ENCODE data around the gene TLN1.

The TLN1 gene

GRCh38 chr9:35757226-35757891, 25.4 kb upstream of the TLN1 start:
- peak in 34 of 42 donors; percentile 16 to 68 (median 40) for DNase-seq
- intact Hi-C loops (cut with DNase I), result no loop called here

DNA sequence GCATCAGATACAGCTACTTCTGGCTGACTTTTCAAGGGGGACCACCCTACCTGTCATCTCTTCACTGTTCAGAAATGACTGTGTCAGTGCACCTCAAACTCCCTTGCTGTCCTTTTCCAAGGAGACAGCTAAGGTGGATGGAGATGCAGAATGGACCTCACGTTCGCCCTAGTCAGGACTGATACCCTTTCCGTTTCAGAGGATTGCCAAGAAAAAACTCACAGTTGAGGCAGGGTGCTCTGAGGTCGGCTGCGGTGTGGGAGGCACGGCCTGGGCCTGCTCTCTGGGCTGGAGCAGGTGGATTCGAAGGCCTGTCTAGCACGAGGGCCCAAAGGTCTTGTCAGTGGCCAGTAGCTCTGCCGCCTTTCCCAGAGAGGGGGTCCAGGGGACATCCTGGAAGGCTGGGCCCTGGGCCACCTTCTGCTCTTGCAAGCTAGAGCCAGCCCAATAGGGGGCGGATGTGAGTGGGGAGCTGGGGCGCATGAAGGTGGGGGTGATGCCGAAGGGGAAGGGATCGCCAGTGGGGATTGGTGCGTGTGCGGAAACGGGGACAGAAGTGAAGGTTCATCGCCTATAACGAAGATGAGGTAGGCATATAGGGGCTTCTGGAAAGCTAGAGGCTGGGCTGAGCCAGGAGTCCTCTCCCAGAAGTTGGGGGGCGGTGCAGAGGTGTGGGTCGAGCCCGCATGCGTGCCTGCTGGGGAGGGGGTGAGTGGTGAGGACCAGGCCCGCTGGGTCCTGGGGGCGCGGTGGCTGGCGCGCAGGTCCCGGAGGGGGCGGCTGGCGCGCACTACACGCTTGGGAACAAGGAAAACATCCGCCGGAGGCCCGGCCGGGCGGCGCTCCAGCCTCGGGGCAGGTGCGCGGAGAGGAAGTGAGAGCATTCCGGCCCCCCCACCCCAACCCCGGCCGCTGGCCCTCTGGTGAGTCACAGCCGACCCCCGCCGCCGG, 24.6 kb upstream of the TLN1 start:
- DNase-seq, result peak; percentile 19 to 85 (median 70)
- intact Hi-C loops (cut with DNase I), result no loop called here

- intact Hi-C loops (cut with DNase I), result no loop called here
- DNase-seq, result no peak
Measured at GRCh38 chr9:35755071-35755470, 23.1 kb upstream of the TLN1 start.

- intact Hi-C loops (cut with DNase I), result no loop called here
Measured at GRCh38 chr9:35754264-35754663, 22.3 kb upstream of the TLN1 start, which contains the start of gene MSMP. MSMP (minus strand) TSS chr9:35754276; CDS start chr9:35754129, 147 bp downstream.

DNA sequence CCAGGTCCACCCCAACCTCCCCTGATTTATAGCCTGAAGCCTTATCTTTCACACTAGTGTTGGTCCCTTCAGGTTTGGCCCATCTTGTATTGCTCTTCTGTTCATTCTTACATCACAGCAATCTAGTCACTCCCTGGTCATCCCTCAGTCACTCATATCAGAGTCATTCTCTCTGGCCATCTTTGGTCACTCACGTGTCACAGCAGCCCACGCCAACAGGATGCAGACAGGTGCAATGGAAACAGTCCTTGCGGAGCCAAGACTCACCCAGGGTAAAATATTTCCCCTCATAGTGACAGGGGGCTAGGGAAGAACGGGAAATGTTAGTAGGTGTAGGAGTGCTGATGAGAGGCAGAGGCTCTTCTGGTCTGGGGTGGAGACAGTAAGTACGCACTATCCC, 21.5 kb upstream of the TLN1 start:
- no peak for DNase-seq
- intact Hi-C loops (cut with DNase I), result no loop called here

More at GRCh38 chr9:35754264-35754663, 22.3 kb upstream of the TLN1 start, which contains the start of gene MSMP:
- DNase-seq, result no peak

DNA sequence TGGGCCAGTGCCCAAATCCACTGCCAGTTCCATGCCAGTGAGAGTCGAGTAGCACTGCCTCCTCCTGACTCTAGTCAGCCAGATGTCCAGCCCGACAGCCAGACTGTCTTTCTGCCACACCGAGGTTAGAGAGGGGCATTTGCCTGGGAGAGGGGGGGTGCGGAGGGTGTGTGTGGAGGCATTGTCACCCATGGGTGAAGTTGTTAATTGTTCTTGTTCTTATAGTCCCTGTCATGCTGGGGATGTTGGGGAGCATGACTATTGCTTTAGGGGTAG, 18.2 kb upstream of the TLN1 start:
- peak in 1 of 42 donors; percentile 26 for DNase-seq
- intact Hi-C loops (cut with DNase I), result no loop called here

- intact Hi-C loops (cut with DNase I), result no loop called here
- DNase-seq, result peak in 36 of 42 donors; percentile 8 to 78 (median 50)
Measured at GRCh38 chr9:35749515-35750255, 17.7 kb upstream of the TLN1 start.

GRCh38 chr9:35748858-35749514, 17.0 kb upstream of the TLN1 start, which contains the start of the genes GBA2 and RGP1:
GBA2 (minus strand) TSS chr9:35749228; CDS start chr9:35748704, 524 bp downstream.
RGP1 (plus strand) TSS chr9:35749287; CDS start chr9:35749756, 469 bp downstream.
- intact Hi-C loops (cut with DNase I), result no loop called here
- peak; percentile 40 to 90 (median 82) for DNase-seq

GRCh38 chr9:35748242-35748857, 16.4 kb upstream of the TLN1 start:
- intact Hi-C loops (cut with DNase I), result no loop called here
- peak in 4 of 42 donors; percentile 26 to 49 (median 44) for DNase-seq

- intact Hi-C loops (cut with DNase I), result no loop called here
Measured at GRCh38 chr9:35746583-35746982, 14.6 kb upstream of the TLN1 start.

GRCh38 chr9:35745569-35745968, 13.6 kb upstream of the TLN1 start:
- intact Hi-C loops (cut with DNase I), result no loop called here
- DNase-seq, result no peak

More at GRCh38 chr9:35746583-35746982, 14.6 kb upstream of the TLN1 start:
- no peak for DNase-seq

- intact Hi-C loops (cut with DNase I), result no loop called here
- no peak for DNase-seq
Measured at GRCh38 chr9:35743880-35744518, 12.0 kb upstream of the TLN1 start.

DNA sequence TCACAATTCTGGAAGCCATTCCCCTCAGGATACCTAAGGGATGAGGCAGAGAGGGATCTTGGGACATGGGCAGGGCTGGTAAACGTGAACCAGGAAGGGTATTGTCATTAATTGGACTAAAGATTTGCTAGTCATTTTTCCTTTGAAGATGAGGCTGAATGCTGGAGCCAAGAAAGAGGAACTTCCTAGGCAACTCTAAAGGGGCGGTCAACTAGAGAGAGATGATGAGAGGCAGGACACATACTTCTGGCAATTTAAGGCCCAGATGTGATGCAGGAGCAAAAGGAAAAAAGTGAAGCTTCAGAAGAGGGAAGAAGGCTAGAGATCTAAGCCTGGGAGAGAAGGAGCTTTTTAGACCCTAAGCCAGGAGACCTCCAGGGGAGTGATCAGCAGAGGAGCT, 11.5 kb upstream of the TLN1 start:
- no peak for DNase-seq
- intact Hi-C loops (cut with DNase I), result no loop called here

DNA sequence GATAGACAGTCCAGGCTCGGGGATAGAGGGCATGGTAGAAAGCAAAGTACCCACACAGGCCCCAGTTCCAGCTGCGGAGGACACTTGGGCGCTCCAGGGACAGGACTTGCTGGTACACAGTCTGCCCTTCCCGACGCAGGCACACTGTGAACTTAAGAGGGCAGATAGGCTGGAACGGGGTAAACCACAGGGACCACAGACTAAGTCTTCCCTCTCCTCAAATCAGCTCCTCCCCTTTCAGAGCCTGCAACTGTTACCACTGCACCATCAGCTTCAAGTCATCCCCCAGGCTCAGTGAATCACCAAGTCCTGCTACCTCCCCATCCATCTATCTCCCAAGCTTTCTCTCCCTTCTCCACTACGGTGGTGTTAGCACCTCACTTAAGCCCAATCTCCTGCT, 9.7 kb upstream of the TLN1 start:
- intact Hi-C loops (cut with DNase I), result no loop called here
- no peak for DNase-seq

- no peak for DNase-seq
- intact Hi-C loops (cut with DNase I), result no loop called here
Measured at GRCh38 chr9:35740243-35740642, 8.2 kb upstream of the TLN1 start.

- DNase-seq, result no peak
- intact Hi-C loops (cut with DNase I), result no loop called here
Measured at GRCh38 chr9:35738924-35739323, 6.9 kb upstream of the TLN1 start.

- no peak for DNase-seq
- intact Hi-C loops (cut with DNase I), result no loop called here
Measured at GRCh38 chr9:35738186-35738585, 6.2 kb upstream of the TLN1 start.

DNA sequence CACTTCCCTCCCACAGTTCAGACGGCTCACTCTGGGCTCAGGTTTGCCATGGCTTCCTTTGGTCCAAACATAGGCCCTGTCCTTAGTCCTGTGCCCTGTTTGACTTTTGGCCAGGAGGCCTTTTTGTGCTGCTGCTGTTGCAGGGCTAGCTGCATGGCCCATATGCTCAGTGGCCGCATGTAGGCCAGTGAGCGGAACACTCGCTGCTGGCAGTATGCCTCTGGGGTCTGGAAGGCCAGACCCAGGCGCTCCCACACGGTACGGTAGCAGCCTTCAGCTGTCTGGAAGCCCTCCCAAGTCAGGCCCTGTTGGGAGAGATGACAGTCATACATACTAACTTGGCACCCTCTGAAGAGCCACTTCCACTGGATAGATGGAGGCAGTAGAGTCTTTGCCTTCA, 5.1 kb upstream of the TLN1 start:
- intact Hi-C loops (cut with DNase I), result no loop called here
- no peak for DNase-seq

Data from head of caudate nucleus (tissue), 42 donors.